G401 (cell line): ENCODE data around the gene TARS2. TPM values are rescaled to one million over a fixed set of nuclear protein-coding genes. Genes with fewer than 3 reads are reported as not detected.

Experiments
- DNase-seq: peaks from one replicate; pipeline ENCODE4 v3.0.0-alpha.2; 2015; ENCODE audit warnings: low spot score
- in situ Hi-C: cut with HindIII; loops from 2 replicates; pipeline ENCODE4 v1.10.0; 2016; ENCODE audit warnings: low sequenced_read_pairs, mixed read lengths
- total RNA-seq: library from RNA; depleted of rRNA; stranded (reverse); fragments of >200 nt; shearing (Covaris generic); gene quantifications from 2 replicates; pipeline ENCODE4 v1.2.3, GENCODE V29; 2014

TARS2 gene
- total RNA-seq, 1 experiment from 2014 or later, result 36.7 TPM

DNA sequence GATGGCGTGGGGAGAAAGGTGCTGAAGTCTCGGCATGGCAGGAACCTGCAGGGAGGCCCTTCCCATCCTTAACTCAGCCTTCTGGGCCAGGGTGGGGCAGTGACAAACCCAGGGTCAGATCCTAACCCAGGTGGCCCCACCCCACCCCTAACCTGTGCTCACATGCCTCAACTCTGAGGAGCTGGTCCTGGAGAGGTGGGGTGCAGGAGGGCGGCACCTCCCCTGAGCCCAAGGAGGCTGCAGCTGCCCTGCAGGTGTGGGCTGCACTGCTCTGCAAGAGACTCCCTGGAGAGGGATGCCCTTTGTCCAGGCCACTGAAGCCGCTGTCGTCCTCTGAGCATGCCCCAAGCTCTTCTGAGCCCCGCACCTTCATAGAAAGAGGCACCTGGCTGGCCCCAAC is 46.8 kb downstream of the TARS2 start:
- no peak for DNase-seq
- in situ Hi-C loops, result no loop called here

DNA sequence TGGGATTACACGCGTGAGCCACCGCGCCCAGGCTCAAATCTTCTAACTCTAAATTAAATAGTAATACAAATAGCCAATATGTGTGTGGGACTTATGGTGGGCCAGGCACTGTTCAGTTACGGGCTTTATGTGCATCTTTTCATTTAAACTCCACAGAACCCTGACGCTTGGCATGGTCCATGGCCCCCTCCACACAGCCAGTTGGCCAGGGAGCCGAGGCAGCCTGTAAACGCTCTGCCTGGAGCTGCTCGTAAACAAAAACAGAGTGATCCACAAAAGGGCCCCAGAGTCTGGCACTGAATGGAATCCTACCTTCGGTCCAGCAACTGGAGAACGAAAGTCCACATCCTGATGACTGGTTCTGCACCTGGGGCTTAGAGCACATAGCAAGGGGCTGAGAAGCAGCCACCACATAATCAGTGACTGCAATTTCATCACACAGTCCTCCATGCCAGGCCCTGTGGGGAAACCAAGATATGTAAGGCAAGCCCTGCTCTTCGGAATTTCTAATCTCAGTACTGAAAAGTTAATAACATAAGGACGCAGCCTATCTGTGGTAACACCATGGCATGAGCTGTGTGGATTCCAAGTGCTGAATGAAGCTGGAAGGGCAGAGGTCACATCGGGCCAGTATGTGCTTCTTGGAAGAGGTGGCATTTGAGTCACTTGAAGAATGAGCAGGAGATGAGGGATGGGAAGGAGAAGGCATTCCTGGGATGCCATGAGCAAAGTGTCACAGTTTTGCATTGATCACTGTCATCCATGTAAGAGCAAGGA is 48.5 kb downstream of the TARS2 start:
- DNase-seq, result no peak

DNA sequence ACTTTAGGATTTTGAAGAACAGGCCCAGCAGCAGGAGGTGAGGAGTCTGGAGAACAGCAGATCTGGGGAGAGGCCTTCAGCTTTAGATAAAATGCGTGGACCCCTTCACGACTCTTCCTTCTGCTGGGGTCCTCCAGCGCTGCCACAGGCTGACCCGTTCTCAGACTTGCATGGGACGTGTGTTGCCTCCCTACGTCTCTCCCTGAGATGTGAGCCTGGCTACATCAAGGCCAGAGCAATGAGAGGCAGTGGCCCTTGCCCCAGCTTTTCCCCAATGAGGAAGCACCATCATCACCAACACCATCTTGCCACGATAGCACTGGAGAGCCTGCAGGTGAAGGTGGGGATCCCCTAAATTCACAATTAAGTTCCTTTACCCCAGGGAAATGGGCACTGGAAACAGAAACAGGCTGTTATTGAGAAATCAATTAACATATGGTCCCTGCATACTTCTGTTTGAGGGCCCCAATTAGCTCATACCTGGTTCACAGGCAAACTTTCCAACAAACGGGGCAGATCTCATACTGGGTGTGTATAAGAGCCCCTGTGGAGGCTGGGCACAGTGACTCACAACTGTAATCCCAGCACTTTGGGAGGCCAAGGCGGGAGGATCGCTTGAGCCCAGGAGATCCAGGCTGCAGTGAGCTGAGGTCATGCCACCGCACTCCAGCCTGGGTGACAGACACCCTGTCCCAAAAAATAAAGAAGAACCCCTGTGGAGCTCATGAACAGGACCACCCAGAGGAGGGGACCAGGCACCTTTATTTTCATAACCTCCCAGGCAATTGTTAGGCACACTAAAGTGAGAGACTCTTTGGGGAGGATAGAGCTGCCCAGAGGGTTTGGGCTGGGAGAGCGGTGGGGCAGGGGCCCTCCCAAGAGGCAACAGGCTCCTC is 49.9 kb downstream of the TARS2 start:
- in situ Hi-C loops, result no loop called here
- DNase-seq, result no peak

More for the DNA sequence above, 48.5 kb downstream of the TARS2 start:
- in situ Hi-C loops, result no loop called here

DNA sequence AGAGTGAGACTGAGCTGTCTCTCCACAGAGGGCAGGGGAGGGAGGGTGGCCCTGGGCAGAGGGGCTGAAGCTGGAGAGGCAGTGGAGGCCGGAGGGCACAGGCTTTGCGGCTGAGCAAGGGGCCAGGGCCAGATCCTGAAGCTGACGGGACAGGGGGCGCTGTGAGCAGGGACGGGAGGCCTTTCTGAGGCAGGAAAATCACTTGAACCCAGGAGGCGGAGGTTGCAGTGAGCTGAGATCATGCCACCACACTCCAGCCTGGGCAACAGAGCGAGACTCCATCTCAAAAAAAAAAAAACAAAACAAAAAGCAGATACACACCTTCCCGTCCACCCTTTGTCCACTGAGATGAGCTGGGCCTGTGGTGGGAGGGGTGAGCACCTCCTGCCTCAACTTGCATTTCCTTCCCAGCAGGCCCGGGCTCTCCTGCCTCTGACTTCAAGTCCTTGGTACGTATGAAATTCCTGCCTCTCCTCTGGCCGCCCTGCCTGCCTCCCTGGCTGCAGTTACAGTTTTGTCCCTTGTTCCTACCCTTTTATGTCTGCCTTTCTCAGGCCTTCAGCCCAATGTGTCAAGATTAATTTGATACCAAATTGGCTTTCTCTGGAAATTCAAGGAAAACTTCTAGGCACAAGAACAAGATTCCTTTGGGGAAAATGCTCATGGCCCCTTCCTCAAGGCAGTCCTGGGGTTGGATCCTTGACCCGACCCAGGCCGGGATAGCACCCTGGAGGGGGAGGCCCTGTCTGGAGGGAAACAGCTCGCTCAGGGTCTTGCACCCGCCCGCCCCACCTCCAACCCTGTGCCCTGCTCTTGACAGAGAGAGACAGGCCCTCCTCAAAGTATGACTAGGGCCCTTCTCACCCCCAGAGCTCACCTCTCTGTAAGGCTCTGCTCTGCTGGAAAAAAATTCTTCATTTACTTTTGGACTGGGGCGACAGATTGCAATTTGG is 50.8 kb downstream of the TARS2 start:
- DNase-seq, result no peak
- in situ Hi-C loops, result no loop called here

DNA sequence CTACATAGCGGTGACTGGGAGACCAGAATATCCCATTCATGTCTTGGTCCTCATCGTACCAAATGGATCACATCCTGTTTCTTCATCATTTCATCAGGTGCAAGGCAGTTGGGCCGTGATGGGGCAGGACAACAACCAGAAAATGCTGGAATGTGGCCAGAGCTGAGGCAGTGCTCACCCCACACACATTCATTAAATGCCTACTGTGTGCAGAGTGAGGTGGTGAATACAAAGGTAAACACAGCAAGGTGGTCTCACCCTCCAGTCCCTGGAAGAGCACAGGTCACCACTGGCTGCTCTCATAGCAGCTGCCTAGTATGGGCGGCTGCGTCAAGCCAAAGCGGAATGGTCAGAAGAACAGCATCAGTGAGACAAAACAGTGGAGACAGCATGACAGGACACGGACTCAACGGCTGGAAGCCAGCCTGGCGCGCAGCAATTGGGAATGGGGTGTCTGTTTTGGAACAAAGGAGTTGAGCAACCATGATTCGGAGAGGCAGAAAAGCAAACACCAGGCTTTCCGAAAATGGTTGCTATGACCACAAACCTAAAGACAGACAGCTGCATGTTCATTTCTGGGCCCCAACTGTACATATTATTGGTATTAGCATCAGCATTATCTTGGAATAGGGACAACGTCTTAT is 56.4 kb downstream of the TARS2 start:
- no peak for DNase-seq
- in situ Hi-C loops, result no loop called here

DNA sequence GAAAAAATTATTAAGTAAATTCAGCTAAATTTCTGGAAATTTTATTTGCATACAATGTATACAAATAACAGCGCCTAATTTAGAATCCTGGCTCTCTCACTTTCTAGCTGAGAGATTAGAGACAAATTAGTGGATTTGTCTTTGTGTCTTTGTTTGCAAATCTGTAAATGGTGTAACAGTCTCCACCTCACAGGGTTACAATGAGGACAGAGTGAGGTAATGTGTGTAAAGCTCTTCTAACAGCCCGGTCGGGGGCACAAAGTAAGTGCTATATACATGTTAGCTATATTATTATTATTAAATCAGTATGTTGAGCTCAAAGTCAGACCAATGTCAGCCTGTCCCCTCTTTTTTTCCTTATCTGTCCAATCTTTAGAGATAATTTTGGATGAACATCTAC is 57.0 kb downstream of the TARS2 start:
- no peak for DNase-seq
- in situ Hi-C loops, result no loop called here

DNA sequence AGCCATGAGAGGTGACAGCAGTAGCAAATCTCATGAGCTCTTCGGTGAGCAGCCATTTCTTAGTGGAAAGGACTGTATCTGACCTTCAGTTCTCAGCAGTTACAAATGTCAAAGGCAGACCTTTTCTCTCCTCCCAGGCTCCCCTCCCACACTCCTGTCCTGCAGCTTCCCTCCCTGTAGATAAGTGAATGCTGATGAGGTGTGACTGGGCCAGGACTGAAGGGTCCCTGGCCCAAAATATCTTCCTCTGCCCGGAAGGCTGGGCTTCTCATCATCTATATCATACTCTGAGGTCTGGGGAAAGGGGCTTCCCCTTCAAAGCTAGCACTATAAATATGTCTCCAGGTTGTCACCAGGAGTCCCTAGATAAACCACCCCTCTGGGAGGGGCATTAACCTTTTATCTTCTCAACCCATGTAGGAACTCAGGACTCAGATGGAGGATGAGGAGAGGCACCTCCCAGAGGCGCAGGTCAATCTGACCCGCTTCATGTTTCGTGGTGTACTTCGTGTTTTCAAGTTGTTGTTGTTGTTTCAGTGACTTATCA is 58.3 kb downstream of the TARS2 start:
- DNase-seq, result no peak
- in situ Hi-C loops, result no loop called here

DNA sequence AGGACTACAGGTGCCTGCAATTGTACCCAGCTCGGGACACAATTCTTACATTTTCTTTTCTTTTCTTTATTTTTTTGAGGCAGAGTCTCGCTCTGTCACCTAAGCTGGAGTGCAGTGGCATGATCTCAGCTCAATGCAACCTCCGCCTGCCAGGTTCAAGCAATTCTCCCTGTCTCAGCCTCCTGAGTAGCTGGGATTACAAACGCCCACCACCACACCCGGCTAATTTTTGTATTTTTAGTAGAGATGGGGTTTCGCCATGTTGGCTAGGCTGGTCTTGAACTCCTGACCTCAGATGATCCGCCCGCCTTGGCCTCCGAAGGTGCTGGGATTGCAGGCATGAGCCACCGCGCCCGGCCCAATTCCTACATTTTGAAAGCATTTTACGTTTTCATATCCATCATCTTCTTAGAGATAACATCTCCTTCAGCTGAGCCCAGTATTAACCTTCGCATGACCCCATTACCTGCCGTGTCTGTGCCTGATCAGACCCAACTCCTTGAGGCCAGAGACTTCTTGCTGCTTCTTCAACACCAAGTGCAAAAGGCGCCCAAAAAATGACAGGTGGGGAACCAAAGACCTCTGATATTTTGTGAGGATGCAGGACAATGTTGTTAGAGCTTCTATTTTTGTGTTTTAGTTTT is 59.2 kb downstream of the TARS2 start:
- no peak for DNase-seq
- in situ Hi-C loops, result no loop called here

DNA sequence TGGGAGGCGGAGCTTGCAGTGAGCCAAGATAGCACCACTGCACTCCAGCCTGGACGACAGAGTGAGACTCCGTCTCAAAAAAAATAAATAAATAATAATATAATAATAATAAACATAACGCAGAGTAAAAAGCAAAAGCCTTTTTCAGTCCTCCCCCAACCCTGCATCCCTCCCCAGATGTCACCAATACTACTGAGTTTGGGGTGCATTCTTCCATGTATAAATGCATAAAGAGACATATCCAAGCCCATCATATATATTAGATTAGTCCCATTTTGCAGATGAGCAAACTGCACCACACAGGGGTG is 61.1 kb downstream of the TARS2 start:
- no peak for DNase-seq
- in situ Hi-C loops, result no loop called here

DNA sequence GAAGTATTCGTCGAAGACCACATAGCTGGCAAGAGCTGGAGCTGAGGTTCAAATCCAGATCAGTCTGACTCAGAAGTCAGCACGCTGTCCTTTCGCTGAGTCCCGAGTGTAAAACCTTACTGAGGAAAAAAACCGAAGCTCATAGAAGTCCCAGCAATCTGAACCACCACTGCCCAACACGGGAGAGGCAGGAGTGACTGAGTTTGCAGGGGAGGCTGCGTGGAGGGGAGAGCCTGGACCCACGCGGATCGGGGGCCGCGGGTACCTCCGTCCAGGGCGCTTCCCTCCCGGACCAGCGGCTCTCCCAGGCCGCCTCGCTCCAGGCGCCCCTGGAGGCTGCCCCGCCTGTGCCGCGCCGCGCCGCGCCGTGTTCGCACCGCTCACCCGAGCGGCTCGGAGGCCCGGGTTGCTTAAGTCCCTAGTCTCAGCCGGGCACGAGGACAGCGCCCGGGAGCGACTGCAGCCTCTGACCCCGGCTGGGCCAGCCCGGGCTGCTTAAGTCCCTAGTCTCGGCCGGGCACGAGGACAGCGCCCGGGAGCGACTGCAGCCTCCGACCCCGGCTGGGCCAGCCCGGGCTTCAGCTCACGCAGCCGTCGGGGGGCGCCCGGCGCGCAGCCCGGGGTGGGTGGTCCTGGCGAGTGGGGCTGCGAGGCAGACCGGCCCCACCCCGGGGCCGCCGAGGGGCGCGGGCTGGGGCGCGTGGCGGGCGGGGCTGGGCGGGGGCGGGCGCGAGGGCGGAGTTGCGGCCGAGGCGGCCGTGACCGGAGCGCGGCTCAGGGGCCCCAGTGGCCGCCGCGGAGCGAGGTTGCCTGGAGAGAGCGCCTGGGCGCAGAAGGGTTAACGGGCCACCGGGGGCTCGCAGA is 61.6 kb downstream of the TARS2 start, which contains the start of gene ADAMTSL4:
Gene ADAMTSL4 (plus strand): TSS at position 777 of the 864 bp plus-strand sequence. CDS start 2,881 bp downstream, outside the sequence.
- in situ Hi-C loops, result no loop called here

DNA sequence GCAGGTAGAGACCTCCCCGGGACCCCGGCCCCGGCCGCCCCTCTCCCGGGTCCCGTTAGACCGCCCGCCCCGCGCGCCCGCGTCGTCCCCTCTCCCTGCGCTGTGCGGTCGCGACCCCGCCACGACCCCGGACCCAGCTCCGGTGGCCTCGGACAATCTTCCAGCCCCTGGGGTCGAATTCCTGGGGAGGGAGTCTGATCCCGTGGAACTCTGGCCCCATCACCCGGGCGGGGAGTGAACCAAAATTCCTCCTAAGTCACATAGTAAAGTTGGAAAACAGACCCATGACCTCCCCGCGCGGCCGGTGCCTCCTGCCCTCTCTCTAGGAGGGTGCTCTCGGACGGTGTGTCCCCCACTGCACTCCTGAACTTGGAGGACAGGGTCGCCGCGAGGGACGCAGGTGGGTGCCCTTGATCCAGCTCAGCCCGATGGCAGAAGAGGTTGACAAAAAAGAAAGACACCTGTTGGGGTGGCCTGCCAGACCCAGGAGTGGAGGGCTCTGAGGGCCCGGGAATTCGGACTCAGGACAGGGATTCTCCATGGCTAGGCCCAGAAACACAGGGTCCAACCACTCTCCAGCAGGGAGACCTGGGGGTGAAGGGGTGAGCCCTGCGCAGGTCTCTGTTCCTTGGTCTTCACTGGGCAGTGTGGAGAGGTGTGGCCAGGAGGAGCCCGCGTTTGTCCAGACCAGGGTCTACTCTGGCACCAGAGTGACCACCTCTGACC is 62.4 kb downstream of the TARS2 start:
- no peak for DNase-seq
- in situ Hi-C loops, result no loop called here

More for the DNA sequence above, 61.6 kb downstream of the TARS2 start, which contains the start of gene ADAMTSL4:
- peak; percentile 42 for DNase-seq

DNA sequence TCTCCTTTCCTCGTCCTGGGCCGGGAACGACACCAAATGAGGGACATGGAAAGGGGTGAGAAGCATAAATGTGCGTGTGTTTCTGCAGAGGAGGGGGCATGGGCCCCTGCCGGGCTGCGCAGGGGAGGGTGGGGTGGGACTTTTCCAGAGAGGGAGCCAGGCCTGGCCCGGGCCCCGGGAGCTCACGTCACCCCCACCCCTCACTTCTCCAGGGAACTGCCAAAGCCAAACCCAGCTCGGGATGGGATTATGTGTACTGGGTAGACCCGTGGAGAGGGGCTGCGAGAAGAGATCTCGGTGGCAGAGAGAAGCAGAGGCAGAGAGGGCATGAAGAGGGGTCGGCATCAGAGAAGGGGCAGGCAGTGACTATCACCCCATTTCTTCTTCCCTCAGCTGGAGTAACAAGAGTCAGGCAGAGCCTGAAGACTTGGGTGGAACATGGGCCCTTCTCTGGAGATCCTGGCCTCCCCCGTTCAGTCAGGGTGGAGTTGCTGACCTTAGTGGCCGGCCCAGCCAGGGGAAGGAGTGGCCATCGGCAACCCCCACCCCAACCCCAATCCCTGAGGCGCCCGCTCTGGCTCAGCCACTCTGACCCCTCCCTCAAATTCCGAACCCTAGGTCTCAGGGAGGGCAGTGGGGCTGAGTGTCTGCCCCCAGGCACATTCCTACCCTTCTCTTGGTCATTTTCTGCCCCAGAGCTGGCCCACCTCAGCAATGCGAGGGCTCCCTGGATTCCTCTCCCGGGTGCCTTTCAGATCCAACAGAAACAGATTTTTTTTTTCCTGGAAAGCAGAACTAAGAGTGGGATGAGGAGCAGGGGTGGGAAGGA is 63.2 kb downstream of the TARS2 start:
- DNase-seq, result no peak
- in situ Hi-C loops, result no loop called here

DNA sequence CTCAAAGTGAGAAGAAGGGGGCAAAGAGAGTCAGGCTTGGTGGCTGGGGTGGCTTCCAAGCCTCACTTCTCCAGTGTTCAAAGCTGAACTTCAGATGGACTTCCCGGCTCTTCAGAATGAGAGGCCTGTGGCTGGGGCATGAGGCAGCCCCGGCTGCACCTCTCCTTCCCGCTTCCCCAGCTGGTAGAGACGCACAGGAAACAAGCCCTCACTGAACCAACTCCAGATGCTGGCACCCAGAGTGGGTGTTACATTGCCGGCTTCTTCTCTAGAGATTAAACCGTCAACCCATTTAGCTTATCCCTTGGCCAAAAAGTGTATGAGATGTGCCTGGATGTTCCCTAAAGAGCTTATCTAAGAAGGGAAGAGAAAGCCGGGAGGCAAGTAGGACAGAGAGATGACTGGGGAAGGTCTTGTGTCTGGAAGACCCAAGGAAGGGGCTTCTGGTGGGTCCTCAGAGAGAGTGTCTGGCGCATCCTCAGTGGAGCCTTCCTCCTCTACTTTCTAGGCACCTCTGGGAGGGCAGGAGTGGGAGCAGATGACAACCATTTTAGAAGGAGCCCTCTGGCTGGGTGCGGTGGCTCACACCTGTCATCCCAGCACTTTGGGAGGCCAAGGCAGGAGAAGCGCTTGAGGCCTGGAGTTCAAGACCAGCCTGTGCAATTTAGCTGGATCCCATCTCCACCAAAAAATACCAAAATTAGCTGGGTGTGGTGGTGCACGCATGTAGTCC is 64.0 kb downstream of the TARS2 start:
- in situ Hi-C loops, result no loop called here
- no peak for DNase-seq

DNA sequence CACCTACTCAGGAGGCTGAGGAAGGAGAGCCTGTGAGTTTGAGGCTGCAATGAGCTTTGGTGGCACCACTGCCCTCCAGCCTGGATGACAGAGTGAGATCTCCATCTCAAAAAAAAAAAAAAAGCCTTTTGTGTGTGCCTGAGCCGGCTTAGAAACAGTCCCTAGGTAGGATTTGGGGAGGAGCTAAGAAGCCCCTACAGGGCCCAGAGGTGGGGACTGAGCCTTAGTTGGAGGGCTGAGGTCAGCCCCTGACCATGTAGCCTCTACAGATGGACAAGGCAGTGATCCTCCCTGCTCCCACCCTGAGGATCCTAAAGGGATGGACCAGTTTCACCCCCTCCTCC is 64.5 kb downstream of the TARS2 start:
- in situ Hi-C loops, result no loop called here
- no peak for DNase-seq

DNA sequence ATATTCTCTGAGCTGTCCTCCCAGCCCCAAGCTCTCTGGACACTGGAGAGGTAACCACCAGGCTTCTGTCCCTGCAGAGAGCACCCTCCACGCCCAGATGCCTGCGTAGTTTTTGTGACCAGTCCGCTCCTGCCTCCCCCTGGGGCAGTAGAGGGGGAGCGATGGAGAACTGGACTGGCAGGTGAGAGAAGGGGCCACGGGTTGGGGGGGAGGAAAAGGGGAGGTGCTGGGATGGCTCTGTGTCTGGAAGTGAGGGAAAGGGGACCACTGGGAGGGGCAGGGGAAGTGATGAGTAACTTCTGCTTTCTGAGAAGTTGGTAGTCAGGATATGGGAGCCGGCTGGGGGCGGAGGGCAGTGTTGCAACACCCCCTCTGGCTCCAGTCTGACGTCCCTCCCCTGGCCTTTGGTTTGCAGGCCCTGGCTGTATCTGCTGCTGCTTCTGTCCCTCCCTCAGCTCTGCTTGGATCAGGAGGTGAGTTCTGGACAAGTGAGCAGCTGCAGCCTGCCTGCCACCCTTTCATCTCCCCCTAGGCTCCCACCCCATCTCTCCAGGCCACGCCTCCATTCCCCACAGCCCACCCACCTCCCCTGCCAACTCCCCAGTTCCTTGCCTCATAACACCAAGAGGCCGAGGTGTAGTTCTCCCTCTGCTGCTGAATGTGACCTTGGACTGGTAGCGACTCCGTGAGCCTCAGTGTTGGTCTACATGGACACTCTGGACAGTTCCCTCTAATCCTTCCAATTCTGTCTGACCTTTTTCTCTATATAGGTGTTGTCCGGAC is 65.1 kb downstream of the TARS2 start:
- in situ Hi-C loops, result no loop called here
- no peak for DNase-seq
